GM23248 (cell line): ENCODE measurements around the gene ADCY7. TPM values are rescaled to one million over a fixed set of nuclear protein-coding genes. Genes with fewer than 3 reads are reported as not detected.

Experiments
- DNase-seq: peaks from one replicate; pipeline ENCODE4 v3.0.0-alpha.2; 2015
- H2AFZ ChIP-seq: fragments of 200-600 bp; sonication (generic); 2 replicates; pipeline ENCODE4 v1.6.1; 2016; ENCODE audit warnings: antibody characterized with exemption
- H3F3A ChIP-seq: fragments of 200-600 bp; sonication (generic); 2 replicates; pipeline ENCODE4 v1.6.1; 2016; ENCODE audit warnings: mild to moderate bottlenecking, antibody characterized with exemption, mixed run types; ENCODE audit not compliant: insufficient read depth
- H3K27ac ChIP-seq: fragments of 200-600 bp; sonication (generic); 2 replicates; pipeline ENCODE4 v1.5.1; 2016; ENCODE audit warnings: mild to moderate bottlenecking
- H3K27me3 ChIP-seq: fragments of 200-600 bp; sonication (generic); replicated peaks from 2 replicates; pipeline ENCODE4 v1.6.1; 2016; ENCODE audit warnings: mild to moderate bottlenecking; ENCODE audit not compliant: insufficient read depth
- H3K36me3 ChIP-seq: fragments of 200-600 bp; sonication (generic); 2 replicates; pipeline ENCODE4 v1.6.1; 2016; ENCODE audit warnings: low read depth, mild to moderate bottlenecking
- H3K4me1 ChIP-seq: fragments of 200-600 bp; sonication (generic); 2 replicates; pipeline ENCODE4 v1.6.1; 2016; ENCODE audit warnings: mild to moderate bottlenecking; ENCODE audit not compliant: insufficient read depth
- H3K4me2 ChIP-seq: fragments of 200-600 bp; sonication (generic); one replicate; pipeline ENCODE4 v1.6.1; 2016; ENCODE audit warnings: mild to moderate bottlenecking; ENCODE audit not compliant: unreplicated experiment
- H3K4me3 ChIP-seq: fragments of 200-600 bp; sonication (generic); 2 replicates; pipeline ENCODE4 v1.5.1; 2016; ENCODE audit warnings: mild to moderate bottlenecking
- H3K79me2 ChIP-seq: fragments of 200-600 bp; sonication (generic); 2 replicates; pipeline ENCODE4 v1.6.1; 2016; ENCODE audit warnings: mild to moderate bottlenecking; ENCODE audit not compliant: insufficient read depth
- H3K9ac ChIP-seq: fragments of 200-600 bp; sonication (generic); 2 replicates; pipeline ENCODE4 v1.6.1; 2016; ENCODE audit warnings: mild to moderate bottlenecking
- H3K9me2 ChIP-seq: fragments of 200-600 bp; sonication (generic); 2 replicates; pipeline ENCODE4 v1.6.1; 2016; ENCODE audit warnings: mixed run types, mild to moderate bottlenecking, moderate library complexity; ENCODE audit not compliant: insufficient read depth
- H3K9me3 ChIP-seq: fragments of 200-600 bp; sonication (generic); one replicate; pipeline ENCODE4 v1.6.1; 2017; ENCODE audit warnings: low read depth
- H4K20me1 ChIP-seq: fragments of 200-600 bp; sonication (generic); 2 replicates; pipeline ENCODE4 v1.6.0; 2016; ENCODE audit not compliant: insufficient read depth
- EZH2 ChIP-seq: fragments of 200-600 bp; sonication (generic); IDR thresholded peaks from 2 replicates; pipeline ENCODE4 v1.6.1; 2018; ENCODE audit warnings: antibody characterized with exemption, mild to moderate bottlenecking; ENCODE audit not compliant: insufficient read depth, poor library complexity, severe bottlenecking
- EZH2phosphoT487 ChIP-seq: fragments of 200-600 bp; sonication (generic); IDR thresholded peaks from 2 replicates; pipeline ENCODE4 v1.6.1; 2018; ENCODE audit warnings: antibody characterized with exemption, moderate library complexity, mild to moderate bottlenecking, low read depth; ENCODE audit not compliant: insufficient read depth
- WGBS, 2 experiments: methylation state at CpG; one replicate each; pipeline ENCODE4 v1.1.6; 2015 to 2017; ENCODE audit warnings: low lambda C conversion rate in 2 of 2, low coverage in 1 of 2; ENCODE audit errors: missing lambda C conversion rate in 2 of 2; 5-methylcytosine and 5-hydroxymethylcytosine counted together
- in situ Hi-C: fragments of 300-500 bp; cut with MboI; formaldehyde crosslinking; loops from 2 replicates; pipeline ENCODE4 v1.15.0; 2020
- polyA plus RNA-seq: library from polyadenylated mRNA; unstranded; fragments of >200 nt; fragmentation: Nextera tagmentation; extraction: Ambion mirVana; gene quantifications from 2 replicates; pipeline ENCODE4 v1.2.1, GENCODE V29; 2016
- total RNA-seq: library from RNA; depleted of rRNA; stranded (reverse); fragments of >200 nt; shearing (Covaris generic); gene quantifications from 2 replicates; pipeline ENCODE4 v1.2.3, GENCODE V29; 2014

The ADCY7 gene
- total and polyA plus RNA-seq, 2 experiments from 2014 or later = 31.9 to 87.4 TPM

GRCh38 chr16:50326835-50327465 is 60.6 kb downstream of the ADCY7 start:
- 41 to 42% methylated on average over 7 of the region's 7 CpGs for WGBS, 2 experiments
- in situ Hi-C loops = no loop called here
- no peak for TF ChIP-seq EZH2
- TF ChIP-seq EZH2phosphoT487 = no peak
- no peaks in the 10 kb centered on the region for H3K27me3 ChIP-seq
- peaks cover 28% of the 10 kb centered on the region for H3F3A ChIP-seq
- 0 out of 2 replicates have a peak overlapping the region, but pooled peaks have one; percentile 13 for H3K27ac ChIP-seq
- H3K9me3 ChIP-seq = no peaks in the 10 kb centered on the region
- peak; percentile 73 for DNase-seq
- peaks cover 26% of the 10 kb centered on the region for H3K36me3 ChIP-seq
- peaks cover 8% of the 10 kb centered on the region for H3K4me1 ChIP-seq
- H2AFZ ChIP-seq = peak overlapping the region; percentile 12; the same call in 1 of the 2 replicates
- no peak overlapping the region for H3K4me3 ChIP-seq
- H3K79me2 ChIP-seq = peaks cover 10% of the 10 kb centered on the region
- H3K9ac ChIP-seq = no peak overlapping the region
- H3K9me2 ChIP-seq = no peaks in the 10 kb centered on the region
- H4K20me1 ChIP-seq = no peaks in the 10 kb centered on the region
- no peak overlapping the region for H3K4me2 ChIP-seq

GRCh38 chr16:50329446-50330189 is 63.3 kb downstream of the ADCY7 start:
- 87 to 89% methylated on average over 11 of the region's 11 CpGs for WGBS, 2 experiments
- Histone ChIP-seq H3K4me2 (no peak overlapping the region), H3K9me2 (no peaks in the 10 kb centered on the region), H4K20me1 (no peaks in the 10 kb centered on the region), H3K9ac (no peak overlapping the region), H2AFZ (no peak overlapping the region), H3F3A (peaks cover 6% of the 10 kb centered on the region), H3K4me1 (no peaks in the 10 kb centered on the region), H3K27me3 (no peaks in the 10 kb centered on the region), H3K79me2 (peaks cover 20% of the 10 kb centered on the region), H3K4me3 (no peak overlapping the region), H3K36me3 (peaks cover 29% of the 10 kb centered on the region), H3K9me3 (no peaks in the 10 kb centered on the region), H3K27ac (no peak overlapping the region)
- TF ChIP-seq EZH2phosphoT487 = no peak
- TF ChIP-seq EZH2 = no peak
- in situ Hi-C loops = no loop called here
- DNase-seq = no peak

DNA sequence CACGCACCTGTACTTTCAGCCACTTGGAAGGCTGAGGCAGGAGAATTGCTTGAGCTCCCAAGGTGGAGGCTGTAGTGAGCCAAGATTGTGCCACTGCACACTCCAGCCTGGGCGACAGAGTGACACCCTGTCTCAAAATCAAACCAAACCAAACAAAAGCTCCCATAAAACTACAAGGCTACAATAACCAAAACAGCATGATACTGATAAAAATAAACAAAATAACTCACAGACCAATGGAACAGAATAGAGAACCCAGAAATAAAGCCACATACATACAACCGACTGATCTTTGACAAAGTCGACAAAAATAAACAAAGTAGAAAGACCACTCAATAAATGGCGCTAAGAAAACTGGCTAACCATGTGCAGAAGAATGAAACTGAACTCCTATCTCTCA is 65.2 kb downstream of the ADCY7 start:
- TF ChIP-seq EZH2 (no peak), EZH2phosphoT487 (no peak)
- no peak overlapping the region for H3K9ac ChIP-seq
- peaks cover 10% of the 10 kb centered on the region; the same call in 1 of the 2 replicates for H3F3A ChIP-seq
- in situ Hi-C loops = no loop called here
- H3K79me2 ChIP-seq = peaks cover 20% of the 10 kb centered on the region
- no peaks in the 10 kb centered on the region for H3K9me2 ChIP-seq
- no peak overlapping the region for H3K4me3 ChIP-seq
- H2AFZ ChIP-seq = no peak overlapping the region
- H3K4me2 ChIP-seq = no peak overlapping the region
- no peaks in the 10 kb centered on the region for H3K4me1 ChIP-seq
- H4K20me1 ChIP-seq = no peaks in the 10 kb centered on the region
- H3K27ac ChIP-seq = no peak overlapping the region
- WGBS, 2 experiments = 88% methylated on average over 5 of the region's 5 CpGs
- no peaks in the 10 kb centered on the region for H3K9me3 ChIP-seq
- no peak for DNase-seq
- no peaks in the 10 kb centered on the region for H3K27me3 ChIP-seq
- peaks cover 29% of the 10 kb centered on the region for H3K36me3 ChIP-seq

GRCh38 chr16:50332599-50332998 is 66.2 kb downstream of the ADCY7 start:
- TF ChIP-seq EZH2 (no peak), EZH2phosphoT487 (no peak)
- H3K79me2 ChIP-seq = peaks cover 20% of the 10 kb centered on the region
- H3K9me3 ChIP-seq = no peaks in the 10 kb centered on the region
- no peak overlapping the region for H2AFZ ChIP-seq
- peaks cover 33% of the 10 kb centered on the region for H3K36me3 ChIP-seq
- H3K9me2 ChIP-seq = no peaks in the 10 kb centered on the region
- H3K4me3 ChIP-seq = no peak overlapping the region
- H3K4me2 ChIP-seq = no peak overlapping the region
- DNase-seq = no peak
- peaks cover 10% of the 10 kb centered on the region for H3F3A ChIP-seq
- 97 to 99% methylated on average over 3 of the region's 3 CpGs for WGBS, 2 experiments
- H4K20me1 ChIP-seq = no peaks in the 10 kb centered on the region
- H3K9ac ChIP-seq = no peak overlapping the region
- no peaks in the 10 kb centered on the region for H3K27me3 ChIP-seq
- no peak overlapping the region for H3K27ac ChIP-seq
- in situ Hi-C loops = no loop called here
- H3K4me1 ChIP-seq = peaks cover 10% of the 10 kb centered on the region
